Endothelial cell of umbilical vein (primary cell): Measurements from ENCODE around the gene MTM1. TPM values are rescaled to one million over a fixed set of nuclear protein-coding genes. Genes with fewer than 3 reads are reported as not detected.

Experiments used
- BruUV-seq: library from RNA; stranded (reverse); fragments of 400-500 nt; replicated peaks from 2 replicates; lab custom pipeline; 2021; lab: Mats Ljungman, UMichigan
- CTCF ChIA-PET: fragments of 300-600, 350-600 bp; sonication (Branson Sonifier 250); formaldehyde crosslinking; loops from one replicate; lab custom pipeline; 2021; ENCODE audit warnings: antibody characterized with exemption, inconsistent platforms; lab: Charles Lee
- POLR2A ChIA-PET: fragments of 300-600, 350-600 bp; sonication (Branson Sonifier 250); formaldehyde crosslinking; loops from one replicate; lab custom pipeline; 2021; ENCODE audit warnings: antibody characterized with exemption, inconsistent platforms; lab: Charles Lee
- DNase-seq: peaks from one replicate; pipeline ENCODE4 v3.0.0-alpha.2; 2011; ENCODE audit warnings: low read depth, low spot score
- FAIRE-seq: peaks from 2 replicates; lab custom pipeline; 2011; peaks lifted over from hg19 to GRCh38; lab: Jason Lieb, UNC
- H2AFZ ChIP-seq: 2 replicates; pipeline ENCODE4 v1.6.0; 2012; ENCODE audit warnings: low read depth, low read length, control low read depth, inconsistent platforms
- H3K27ac ChIP-seq: 2 replicates; pipeline ENCODE4 v1.5.1; 2011; ENCODE audit warnings: low read depth, mild to moderate bottlenecking, control low read depth, low read length, moderate library complexity; ENCODE audit not compliant: insufficient read depth
- H3K27me3 ChIP-seq, 2 experiments: 2 replicates each; pipeline versions ENCODE4 v1.6.0 to v1.6.1; 2011; ENCODE audit warnings: low read length in 2 of 2, mixed read lengths in 1 of 2; ENCODE audit not compliant: control insufficient read depth in 2 of 2, insufficient read depth in 2 of 2
- H3K36me3 ChIP-seq, 2 experiments: 2 replicates in 1 of 2; 3 replicates in 1 of 2; pipeline ENCODE4 v1.5.1; 2011; ENCODE audit warnings: low read length in 2 of 2, mild to moderate bottlenecking in 1 of 2, moderate library complexity in 1 of 2; ENCODE audit not compliant: control insufficient read depth in 2 of 2, insufficient read depth in 2 of 2; ENCODE audit errors: extremely low read depth in 1 of 2
- H3K4me1 ChIP-seq: 3 replicates; pipeline ENCODE4 v1.5.1; 2011; ENCODE audit warnings: mild to moderate bottlenecking, low read length; ENCODE audit not compliant: control insufficient read depth, insufficient read depth; ENCODE audit errors: extremely low read depth
- H3K4me2 ChIP-seq: 2 replicates; pipeline ENCODE4 v1.6.1; 2011; ENCODE audit warnings: low read length, control low read depth, mixed read lengths; ENCODE audit not compliant: insufficient read depth
- H3K4me3 ChIP-seq, 3 experiments: fragments of 200-600 bp in 1 of 3; sonication (generic), shearing (Covaris generic) in 1 of 3; replicated peaks in 1 of 3; 2 replicates each; pipeline ENCODE4 v1.5.1; 2011 to 2016; ENCODE audit warnings: control low read depth in 3 of 3, low read length in 3 of 3, mild to moderate bottlenecking in 2 of 3, inconsistent platforms in 1 of 3, low read depth in 1 of 3, moderate library complexity in 1 of 3; ENCODE audit not compliant: insufficient read depth in 1 of 3
- H3K79me2 ChIP-seq: 2 replicates; pipeline ENCODE4 v1.6.0; 2012; ENCODE audit warnings: low read length, inconsistent platforms; ENCODE audit not compliant: control insufficient read depth, insufficient read depth
- H3K9ac ChIP-seq: replicated peaks from 2 replicates; pipeline ENCODE3; 2011; ENCODE audit warnings: low read length, control low read depth; ENCODE audit not compliant: insufficient read depth; ENCODE audit errors: extremely low read depth
- H3K9me1 ChIP-seq: replicated peaks from 3 replicates; pipeline ENCODE4 v1.6.0; 2011; ENCODE audit warnings: mild to moderate bottlenecking, low read length; ENCODE audit not compliant: control insufficient read depth, insufficient read depth; ENCODE audit errors: extremely low read depth
- H3K9me3 ChIP-seq: replicated peaks from 2 replicates; pipeline ENCODE4 v1.5.1; 2012; ENCODE audit warnings: low read length, inconsistent platforms; ENCODE audit not compliant: control insufficient read depth, insufficient read depth
- H4K20me1 ChIP-seq: replicated peaks from 2 replicates; pipeline ENCODE3; 2011; ENCODE audit warnings: mild to moderate bottlenecking, low read length; ENCODE audit not compliant: control insufficient read depth, insufficient read depth; ENCODE audit errors: extremely low read depth
- CTCF ChIP-seq, 2 donors: IDR thresholded peaks; 1 replicate in 1 of 2; 2 replicates in 1 of 2; pipeline ENCODE4 v1.5.1; 2011; ENCODE audit warnings: low read length in 2 of 2, mild to moderate bottlenecking in 2 of 2, moderate library complexity in 2 of 2, control low read depth in 1 of 2, inconsistent platforms in 1 of 2, low read depth in 1 of 2; ENCODE audit not compliant: insufficient read depth in 1 of 2; ENCODE audit errors: extremely low read depth in 1 of 2
- EZH2 ChIP-seq: IDR thresholded peaks from 2 replicates; pipeline ENCODE4 v1.6.1; 2012; ENCODE audit warnings: borderline replicate concordance, low read depth, mild to moderate bottlenecking, moderate library complexity, low read length, inconsistent platforms; ENCODE audit not compliant: severe bottlenecking
- GATA2 ChIP-seq: IDR thresholded peaks from 2 replicates; pipeline ENCODE4 v1.7.0; 2011; ENCODE audit warnings: low read depth, mild to moderate bottlenecking, moderate library complexity, mixed read lengths, low read length; ENCODE audit not compliant: insufficient read length, insufficient read depth
- MAX ChIP-seq: IDR thresholded peaks from 2 replicates; pipeline ENCODE4 v1.6.1; 2011; ENCODE audit not compliant: insufficient read depth, insufficient read length
- MYC ChIP-seq: IDR thresholded peaks from one replicate; pipeline ENCODE4 v1.6.1; 2011; ENCODE audit warnings: mild to moderate bottlenecking, low read depth, low read length
- POLR2A ChIP-seq: IDR thresholded peaks from 2 replicates; pipeline ENCODE4 v1.6.1; 2012; ENCODE audit warnings: low read depth, mild to moderate bottlenecking, control low read depth, low read length
- POLR2AphosphoS5 ChIP-seq: IDR thresholded peaks from 2 replicates; pipeline ENCODE4 v1.6.1; 2012; ENCODE audit warnings: low read depth, mild to moderate bottlenecking, control low read depth, low read length, moderate library complexity; ENCODE audit not compliant: insufficient read depth
- dilution Hi-C: fragments of 300-500 bp; cut with MboI; formaldehyde crosslinking; loops from one replicate; pipeline ENCODE4 v1.15.0; 2019; ENCODE audit warnings: low sequenced_read_pairs; ENCODE audit not compliant: extremely low pct_ligation_motif_present
- intact Hi-C: fragments of 100-400 bp; cut with micrococcal nuclease; formaldehyde crosslinking; loops from one replicate; pipeline ENCODE4 v1.10.0; 2022
- polyA plus RNA-seq, 4 experiments: library from polyadenylated mRNA; depleted of rRNA in 3 of 4; stranded (reverse) in 3 of 4; unstranded in 1 of 4; fragments of >200 nt; gene quantifications; 2 replicates each; pipeline versions ENCODE4 v1.2.1 to v1.2.3, GENCODE V29; 2011 to 2012; ENCODE audit warnings: missing spikeins in 1 of 4
- total RNA-seq: library from RNA; stranded (reverse); gene quantifications from 2 replicates; pipeline ENCODE4 v1.2.3, GENCODE V29; 2021

MTM1 gene
- total and polyA plus RNA-seq, 2 donors (not counting 3 experiments of a cell fraction or from before 2014, with no cell fraction given) = 2.4 to 13.2 TPM

GRCh38 chrX:150546711-150547153, 21.7 kb upstream of the MTM1 start:
- H3K27me3 ChIP-seq = no peaks in the 10 kb centered on the region
- H3K9ac ChIP-seq = no peak overlapping the region
- H3K79me2 ChIP-seq = no peaks in the 10 kb centered on the region
- POLR2A ChIA-PET = interaction anchor here (1.1 kb wide), 1 partner anchor 21 kb away, joined by 3 read pairs; no protein-coding TSS in a partner anchor
- CTCF ChIA-PET = no interaction called here
- no peak overlapping the region for H3K4me3 ChIP-seq
- no peaks in the 10 kb centered on the region for H3K9me1 ChIP-seq
- BruUV-seq = no TSS peak
- no peaks in the 10 kb centered on the region for H3K36me3 ChIP-seq
- H3K4me2 ChIP-seq = no peak overlapping the region
- DNase-seq (no peak), FAIRE-seq (no peak)
- dilution Hi-C loops = no loop called here
- peaks cover 9% of the 10 kb centered on the region for H3K4me1 ChIP-seq
- H4K20me1 ChIP-seq = no peaks in the 10 kb centered on the region
- no peaks in the 10 kb centered on the region for H3K9me3 ChIP-seq
- no peak overlapping the region for H3K27ac ChIP-seq
- TF ChIP-seq MAX = no peak
- no peak for TF ChIP-seq MYC
- TF ChIP-seq POLR2A = no peak
- TF ChIP-seq EZH2 = no peak
- no peak for TF ChIP-seq GATA2
- no peak for TF ChIP-seq POLR2AphosphoS5
- TF ChIP-seq CTCF (IDR thresholded peaks at IDR 0.05; ENCODE audit: extremely low read depth in 1 of 2, insufficient read depth in 1 of 2, low read depth in 1 of 2, low read length in 2 of 2) = no peak
- H2AFZ ChIP-seq = peak overlapping the region; percentile 32
- intact Hi-C loops = loop anchor here (2.0 kb wide), 1 partner anchor 40 kb away; no protein-coding TSS in a partner anchor
